LoVo (cell line): Measurements from ENCODE around the gene TSHZ1.

Source experiments
- DNase-seq: peaks from one replicate; pipeline ENCODE4 v3.0.0-alpha.2; 2016; ENCODE audit warnings: low spot score

TSHZ1 gene

DNA sequence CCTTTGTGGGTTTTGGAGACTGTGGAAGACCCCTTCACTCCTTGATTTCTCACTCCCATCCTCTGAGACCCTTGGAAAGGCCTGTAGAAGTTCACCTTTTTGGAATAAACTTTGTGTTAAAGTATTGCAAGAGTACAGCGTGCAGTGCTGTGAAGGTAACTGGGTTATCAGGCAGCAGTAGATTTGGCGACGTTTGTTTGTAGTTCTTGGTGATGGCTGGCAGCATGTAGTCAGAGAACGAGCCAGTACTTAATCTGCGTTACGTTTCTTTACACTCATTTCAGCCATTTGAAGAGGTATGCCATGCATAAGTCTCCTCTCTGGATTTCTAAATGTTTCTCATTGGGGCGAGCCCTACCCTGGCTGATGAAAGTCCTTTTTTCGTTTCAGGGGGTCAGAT, 64.6 kb downstream of the TSHZ1 start:
- no peak for DNase-seq

DNA sequence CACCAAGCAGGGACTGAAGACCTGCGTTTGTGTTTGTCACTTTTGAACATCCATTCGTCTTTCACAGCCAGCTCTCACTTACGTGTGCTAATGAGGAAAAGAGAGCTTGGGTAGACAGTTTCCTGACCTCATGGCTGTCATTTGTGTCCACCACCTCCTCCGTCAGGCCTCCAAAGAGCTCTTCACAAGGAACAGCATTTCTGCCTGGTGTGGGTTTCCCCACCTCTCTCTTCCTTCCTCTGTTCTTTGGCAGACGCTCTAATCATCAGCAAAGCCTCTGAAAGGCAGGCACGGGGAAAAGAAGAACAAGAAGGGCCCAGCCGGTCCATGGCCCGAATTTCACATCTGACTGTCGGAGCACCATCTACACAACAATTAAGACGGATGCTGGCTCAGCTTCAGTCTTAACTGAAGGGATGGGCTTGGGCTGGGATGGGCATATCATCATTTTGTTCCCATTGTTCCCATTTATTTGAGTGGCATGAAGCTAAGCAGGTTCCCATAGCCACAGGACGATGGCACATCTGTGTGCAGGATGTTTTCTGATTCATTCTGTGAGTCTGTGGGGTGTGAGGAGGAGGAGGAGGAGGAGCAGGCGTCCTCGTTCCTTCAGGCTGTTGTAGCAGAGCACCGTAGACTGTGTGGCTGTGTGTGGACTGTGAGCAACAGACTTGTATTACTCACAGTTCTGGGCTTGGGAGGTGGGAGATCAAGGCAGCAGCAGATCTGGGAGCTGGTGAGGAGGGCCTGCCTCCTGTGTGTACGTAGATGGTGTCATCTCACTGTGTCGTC, 66.4 kb downstream of the TSHZ1 start:
- no peak for DNase-seq

DNA sequence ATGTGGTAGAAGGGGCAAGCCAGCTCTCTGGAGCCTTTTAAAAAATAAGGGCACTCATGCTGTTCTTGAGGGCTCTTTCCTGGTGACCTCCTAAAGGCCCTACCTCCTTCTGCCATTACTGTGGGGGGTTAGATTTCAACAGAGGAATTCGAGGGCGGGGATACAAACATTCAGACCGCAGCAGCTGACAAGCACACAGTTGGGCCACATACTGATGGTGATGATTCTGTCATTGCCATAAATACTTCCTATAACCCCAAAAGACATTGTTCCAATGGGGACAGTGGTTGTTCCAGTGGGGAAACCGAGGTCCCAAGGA, 67.0 kb downstream of the TSHZ1 start:
- DNase-seq = no peak

DNA sequence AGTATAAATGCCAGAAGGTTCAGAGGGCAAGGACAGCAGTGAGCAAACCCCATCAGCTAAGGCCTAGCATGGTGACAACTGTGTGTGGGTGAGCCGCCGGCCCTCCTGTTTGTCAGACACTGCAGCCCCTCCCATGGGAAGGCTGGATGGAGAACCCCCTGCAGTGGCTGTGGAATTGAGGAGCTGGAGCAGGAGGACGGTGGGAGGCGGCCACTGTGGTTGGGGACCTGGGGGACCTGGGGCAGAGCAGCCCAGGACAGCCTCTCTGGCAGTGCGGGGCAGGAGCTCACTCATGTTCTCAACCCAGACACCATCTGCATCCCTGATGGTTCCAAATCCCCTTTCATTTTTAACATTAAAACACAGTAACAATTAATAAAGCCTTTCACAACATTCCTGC, 68.8 kb downstream of the TSHZ1 start:
- no peak for DNase-seq

DNA sequence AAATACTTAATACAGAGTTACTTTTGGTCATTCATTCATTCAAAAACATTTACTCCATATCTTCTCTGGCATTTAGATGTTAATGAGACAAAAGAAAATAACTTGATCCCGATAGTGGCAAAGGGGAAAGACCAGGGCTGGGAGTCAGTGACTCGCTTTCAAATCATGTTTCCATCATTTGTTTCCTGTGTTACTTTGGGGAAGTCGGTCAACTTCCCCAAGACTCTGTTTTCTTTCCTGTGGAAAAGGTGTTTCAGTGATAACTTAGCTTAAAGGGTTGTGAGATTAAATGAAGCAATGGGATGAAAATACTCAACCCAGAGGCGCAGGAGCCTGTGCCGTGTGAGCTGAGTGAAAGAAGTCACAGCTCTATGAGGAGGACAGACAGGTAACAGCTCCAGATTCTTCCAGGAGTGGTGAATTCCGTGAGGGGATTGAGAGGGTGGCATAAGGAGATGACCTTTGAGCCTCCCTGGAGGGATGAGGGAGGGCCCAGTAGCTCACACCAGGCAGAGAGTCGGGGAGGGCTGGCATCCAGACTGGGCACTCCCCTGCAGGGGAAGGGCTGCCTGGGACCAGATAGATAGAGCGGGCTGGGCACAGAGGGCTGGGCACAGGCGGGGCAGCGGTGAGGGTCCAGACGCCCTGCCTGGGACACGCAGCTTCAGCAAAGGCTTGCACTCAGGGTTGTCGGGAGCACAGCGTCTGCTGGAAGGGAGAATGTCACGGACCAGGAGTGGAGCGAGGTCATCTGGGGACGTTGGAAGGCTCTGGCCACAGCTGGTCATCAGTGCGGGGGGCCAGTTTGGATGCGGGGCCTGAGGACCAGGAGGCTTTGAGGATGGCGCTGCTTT, 70.1 kb downstream of the TSHZ1 start:
- DNase-seq = peak; percentile 43

DNA sequence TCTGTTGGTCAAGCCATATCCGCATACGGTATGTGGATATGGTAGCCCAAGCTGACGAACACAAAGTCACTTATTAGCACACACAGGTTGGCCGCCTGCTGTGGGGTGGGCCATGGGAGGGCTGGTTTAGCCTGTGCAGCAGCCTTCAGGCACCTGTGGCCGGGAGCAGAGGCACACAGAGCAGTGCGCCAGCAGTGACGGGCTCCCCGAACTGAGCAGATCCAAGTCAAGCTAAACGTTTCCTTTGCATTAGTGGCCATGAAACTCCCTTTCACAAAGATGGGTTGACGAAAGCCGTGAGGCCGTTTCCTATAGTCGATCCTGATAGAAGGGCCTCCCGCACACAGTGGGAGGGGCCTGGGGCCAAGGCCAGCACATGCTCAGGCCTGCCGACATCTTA, 72.1 kb downstream of the TSHZ1 start:
- DNase-seq = no peak

DNA sequence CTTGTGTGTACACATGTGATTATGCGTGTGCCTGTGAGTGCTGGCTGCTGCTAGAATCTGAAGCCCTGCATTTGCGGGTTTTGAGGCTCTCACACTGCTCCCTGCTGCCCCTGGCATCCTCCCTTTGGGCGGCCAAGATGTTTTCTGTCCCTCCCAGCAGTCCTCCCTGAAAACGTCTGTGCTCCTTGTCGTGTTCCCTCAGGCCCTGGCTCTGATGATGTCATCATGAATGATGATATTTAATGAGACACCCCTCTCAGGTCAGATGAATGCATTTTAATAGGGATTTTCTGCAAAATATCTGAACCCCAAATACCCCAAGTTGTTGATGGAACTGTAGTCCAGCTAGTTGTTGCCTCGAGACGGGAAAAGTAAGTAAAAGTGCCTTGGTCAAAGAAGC, 73.1 kb downstream of the TSHZ1 start:
- DNase-seq = no peak

DNA sequence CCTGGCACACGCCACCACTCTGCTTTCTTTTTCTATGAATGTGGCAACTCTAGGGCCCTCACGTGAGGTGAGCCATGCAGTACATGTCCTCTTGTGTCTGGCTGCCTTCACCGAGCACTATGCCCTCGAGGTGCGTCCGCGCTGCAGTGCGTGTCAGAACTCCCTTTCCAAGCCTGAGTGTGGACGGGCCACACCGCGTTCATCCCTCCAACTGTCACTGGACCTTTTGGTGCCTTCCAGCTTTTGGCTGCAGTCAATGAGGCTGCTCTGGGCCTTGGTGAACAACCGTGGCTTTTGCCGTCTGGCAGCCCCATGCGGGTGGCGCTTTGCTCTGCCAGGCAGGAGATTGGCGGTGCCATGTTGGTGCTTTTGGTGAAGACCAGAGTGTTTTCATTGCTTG, 74.0 kb downstream of the TSHZ1 start:
- DNase-seq = no peak

DNA sequence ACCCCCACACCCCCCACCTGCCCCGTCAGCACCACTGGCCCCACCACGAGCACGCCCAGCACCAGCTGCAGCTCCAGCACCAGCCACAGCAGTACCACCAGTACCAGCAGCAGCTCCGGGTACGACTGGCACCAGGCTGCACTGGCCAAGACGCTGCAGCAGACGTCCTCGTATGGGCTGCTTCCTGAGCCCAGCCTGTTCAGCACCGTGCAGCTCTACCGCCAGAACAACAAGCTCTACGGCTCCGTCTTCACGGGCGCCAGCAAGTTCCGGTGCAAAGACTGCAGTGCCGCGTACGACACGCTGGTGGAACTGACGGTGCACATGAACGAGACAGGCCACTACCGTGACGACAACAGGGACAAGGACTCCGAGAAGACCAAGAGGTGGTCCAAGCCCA, 75.3 kb downstream of the TSHZ1 start:
- no peak for DNase-seq

DNA sequence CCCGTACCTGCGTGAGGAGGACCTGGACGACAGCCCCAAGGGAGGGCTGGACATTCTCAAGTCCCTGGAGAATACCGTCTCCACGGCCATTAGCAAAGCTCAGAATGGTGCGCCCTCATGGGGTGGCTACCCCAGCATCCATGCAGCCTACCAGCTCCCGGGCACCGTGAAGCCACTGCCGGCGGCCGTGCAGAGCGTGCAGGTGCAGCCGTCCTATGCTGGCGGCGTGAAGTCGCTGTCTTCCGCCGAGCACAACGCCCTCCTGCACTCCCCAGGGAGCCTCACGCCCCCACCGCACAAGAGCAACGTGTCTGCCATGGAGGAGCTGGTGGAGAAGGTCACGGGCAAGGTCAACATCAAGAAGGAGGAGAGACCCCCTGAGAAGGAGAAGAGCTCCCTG, 76.4 kb downstream of the TSHZ1 start:
- no peak for DNase-seq

DNA sequence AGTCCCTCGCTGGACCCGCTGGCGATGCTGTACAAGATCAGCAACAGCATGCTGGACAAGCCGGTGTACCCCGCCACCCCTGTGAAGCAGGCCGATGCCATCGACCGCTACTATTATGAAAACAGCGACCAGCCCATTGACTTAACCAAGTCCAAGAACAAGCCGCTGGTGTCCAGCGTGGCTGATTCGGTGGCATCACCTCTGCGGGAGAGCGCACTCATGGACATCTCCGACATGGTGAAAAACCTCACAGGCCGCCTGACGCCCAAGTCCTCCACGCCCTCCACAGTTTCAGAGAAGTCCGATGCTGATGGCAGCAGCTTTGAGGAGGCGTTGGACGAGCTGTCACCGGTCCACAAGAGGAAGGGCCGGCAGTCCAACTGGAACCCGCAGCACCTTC, 77.1 kb downstream of the TSHZ1 start:
- no peak for DNase-seq

DNA sequence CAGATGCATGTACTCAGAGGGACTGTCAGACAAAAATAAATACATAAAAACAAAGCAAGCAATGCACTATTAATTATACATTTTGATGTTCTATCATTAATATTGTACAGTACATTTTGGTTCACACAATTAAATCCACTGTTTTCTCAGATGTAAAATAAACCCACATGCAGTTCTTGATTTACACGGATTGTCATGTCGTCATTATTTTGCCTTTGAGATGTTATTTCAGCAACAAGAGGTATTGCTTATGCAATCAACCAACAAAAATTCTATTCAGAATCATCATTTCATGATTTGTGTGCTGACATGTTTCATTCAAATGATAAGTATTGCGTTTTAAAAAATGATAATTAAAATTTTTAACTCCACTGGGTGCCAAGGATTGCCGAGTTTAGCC, 79.2 kb downstream of the TSHZ1 start:
- DNase-seq = no peak

DNA sequence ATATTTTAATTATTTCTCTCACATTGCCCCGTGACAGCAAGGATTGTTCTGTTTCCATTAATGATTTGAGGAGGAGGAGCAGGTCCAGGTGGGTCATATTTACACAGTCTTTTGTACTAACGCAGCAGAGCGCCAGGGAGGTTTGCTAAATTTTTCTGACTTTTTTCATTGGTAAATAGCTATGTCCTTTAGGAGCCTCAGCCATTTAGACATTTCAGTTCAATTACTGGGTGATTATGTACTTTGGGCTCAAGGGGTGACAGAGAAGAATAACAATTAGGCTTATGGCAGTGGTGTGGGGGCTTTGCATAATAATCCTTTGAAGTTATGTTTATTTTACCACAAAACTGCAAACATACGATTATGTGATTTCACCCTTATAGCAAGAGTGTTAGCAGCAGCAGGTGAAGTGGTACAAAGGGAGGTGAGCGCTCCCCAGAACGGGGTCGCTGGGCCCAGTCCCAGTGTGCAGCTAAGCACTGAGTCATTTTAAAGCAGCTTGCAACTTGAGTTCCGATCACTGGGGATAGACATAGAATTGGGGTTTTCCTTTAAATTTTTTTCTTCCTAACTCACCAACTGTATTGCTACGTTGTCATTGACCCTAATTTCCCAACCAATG, 80.3 kb downstream of the TSHZ1 start:
- no peak for DNase-seq

DNA sequence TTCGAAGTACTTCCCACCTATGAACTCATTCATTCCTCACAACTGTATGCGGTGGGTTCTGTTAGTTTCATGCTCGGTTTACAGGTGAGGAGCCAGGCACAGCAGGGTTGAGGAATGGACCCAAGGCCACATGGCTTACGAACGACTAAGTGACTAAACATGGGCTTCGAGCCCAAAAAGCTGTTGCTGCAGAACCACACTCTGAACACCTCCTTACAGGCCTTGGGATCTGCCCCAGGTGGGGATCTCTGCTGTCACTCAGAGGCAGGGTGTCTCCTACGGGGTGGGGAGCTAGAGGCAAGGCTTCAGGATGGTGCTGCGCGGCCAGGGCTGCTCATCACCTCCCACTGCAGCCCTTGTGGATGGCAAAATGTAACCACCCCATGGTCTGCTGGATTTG, 80.9 kb downstream of the TSHZ1 start:
- no peak for DNase-seq

DNA sequence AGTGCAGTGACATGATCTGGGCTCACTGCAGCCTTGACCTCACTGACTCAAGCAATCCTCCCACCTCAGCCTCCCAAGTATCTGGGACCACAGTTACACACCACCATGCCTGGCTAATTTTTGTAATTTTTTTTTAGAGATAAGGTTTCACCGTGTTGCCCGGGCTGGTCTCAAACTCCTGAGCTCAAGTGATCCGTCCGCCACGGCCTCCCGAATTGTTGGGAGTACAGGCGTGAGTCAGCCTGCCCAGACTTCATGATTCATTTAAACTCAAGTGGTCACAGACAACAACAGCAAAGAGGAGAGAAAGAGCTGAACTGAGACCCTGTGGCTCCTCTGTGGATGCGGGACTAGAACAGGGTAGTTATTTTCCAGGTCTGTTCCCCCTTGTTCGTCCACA, 83.0 kb downstream of the TSHZ1 start:
- DNase-seq = no peak

DNA sequence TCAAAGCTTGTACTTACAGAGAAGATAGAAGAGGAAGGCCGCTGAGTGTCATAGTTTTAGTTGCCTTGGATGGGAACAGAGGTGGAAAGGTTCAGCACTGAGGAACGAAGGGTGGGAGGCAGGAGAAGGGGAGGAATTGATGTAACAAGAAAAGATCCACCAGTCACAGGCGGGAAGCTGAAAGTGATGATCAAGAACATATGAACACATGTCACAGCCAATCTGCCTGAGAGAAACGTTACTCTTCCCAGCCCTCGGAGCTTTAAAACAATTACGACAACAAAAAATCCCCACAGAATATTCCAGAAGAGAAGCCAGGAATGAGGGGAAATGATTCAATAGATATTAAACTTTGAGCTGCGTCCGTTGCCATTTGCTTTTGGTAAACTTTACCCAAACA, 87.1 kb downstream of the TSHZ1 start:
- no peak for DNase-seq

DNA sequence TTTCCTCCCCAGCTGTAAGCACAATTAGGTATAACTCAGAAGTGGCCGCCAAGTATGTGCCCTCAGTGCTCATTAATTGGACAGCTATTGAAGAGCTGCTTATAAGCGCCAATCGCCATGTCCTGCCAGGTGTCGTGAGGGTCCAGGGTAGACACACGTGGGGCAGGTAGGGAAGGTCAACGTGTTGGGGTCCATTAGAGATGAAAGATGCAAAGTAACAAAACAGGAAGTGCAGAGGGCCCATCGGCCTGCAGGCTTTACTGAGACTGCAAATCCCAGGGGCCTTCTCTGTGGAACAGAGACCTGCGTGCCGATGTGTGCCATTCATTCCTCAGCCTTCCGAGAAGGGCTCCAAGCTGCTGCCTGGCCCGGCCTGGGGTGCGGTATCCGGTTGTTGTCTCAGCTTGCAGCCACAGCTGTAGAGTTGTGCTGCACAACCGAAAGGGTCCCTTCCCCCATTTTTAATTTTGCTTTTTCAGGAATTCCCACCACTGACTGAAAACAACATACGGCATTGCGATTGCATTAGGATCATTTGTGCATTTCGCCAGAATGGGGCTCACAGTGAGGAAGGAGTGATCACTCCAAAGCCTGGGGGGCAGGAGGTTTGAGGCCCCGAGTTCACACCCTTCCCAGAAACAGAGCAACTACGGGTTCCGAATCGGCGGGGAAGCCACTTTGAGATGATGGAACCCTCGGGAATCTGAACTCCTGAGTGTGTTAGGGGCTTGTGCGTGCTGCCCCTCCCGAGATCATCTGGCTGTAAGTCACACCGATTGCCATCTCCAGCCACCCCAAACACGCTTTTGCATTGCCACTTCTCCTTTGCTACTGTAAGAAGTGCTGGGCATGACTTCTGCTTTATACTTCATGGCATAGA, 94.3 kb downstream of the TSHZ1 start:
- no peak for DNase-seq

DNA sequence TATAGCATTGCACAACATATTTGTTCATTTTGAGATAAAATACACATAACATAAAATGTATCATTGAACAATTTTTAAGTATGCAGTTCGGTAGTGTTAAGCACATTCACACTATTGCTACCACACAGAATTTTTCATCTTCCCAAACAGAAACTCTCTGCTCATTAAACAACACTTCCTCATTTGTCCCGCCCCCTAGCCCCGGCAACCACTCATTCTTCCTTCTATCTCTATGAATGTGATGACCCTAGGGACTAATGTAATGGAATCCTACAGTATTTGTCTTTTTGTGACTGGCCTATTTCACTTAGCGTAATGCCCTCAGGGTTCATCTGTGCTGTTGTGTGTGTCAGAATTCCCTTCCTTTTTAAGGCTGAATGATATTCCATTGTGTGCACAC, 95.4 kb downstream of the TSHZ1 start:
- no peak for DNase-seq

DNA sequence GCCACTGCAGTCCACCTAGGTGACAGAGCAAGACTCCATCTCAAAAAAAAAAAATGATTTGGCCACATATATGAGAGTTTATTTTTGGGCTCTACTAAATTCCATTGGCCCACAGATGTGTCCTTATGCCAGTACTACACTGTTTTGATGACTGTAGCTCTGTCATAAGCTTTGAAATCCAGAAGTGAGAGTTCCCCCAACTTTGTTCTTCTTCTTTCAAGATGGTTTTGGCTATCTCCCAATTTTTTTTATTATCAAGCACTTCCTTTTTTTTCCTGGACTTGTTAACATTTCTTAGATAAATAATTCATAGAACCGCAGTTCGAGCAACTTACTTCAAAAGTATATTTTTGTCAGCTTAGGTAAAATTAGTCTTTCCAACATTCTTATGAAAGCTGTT, 96.9 kb downstream of the TSHZ1 start:
- DNase-seq = no peak

DNA sequence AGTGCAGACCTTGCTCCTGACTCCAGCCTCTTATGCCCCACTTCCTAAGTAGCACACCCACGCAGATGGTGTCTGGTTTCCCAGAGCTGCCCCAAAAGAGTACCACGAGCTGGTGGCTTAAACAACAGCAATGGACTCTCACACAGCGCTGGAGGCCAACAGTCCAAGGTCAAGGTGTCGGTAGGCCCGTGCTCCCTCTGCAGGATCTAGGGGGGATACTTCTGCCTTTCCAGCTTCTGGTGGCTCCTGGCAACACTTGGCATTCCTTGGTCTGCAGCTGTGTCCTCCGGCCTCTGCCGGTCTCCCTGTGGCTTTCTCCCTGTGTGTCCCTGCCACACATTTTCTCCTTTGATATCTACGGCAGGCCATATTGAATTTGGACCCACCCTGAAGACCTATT, 99.0 kb downstream of the TSHZ1 start:
- DNase-seq = no peak

DNA sequence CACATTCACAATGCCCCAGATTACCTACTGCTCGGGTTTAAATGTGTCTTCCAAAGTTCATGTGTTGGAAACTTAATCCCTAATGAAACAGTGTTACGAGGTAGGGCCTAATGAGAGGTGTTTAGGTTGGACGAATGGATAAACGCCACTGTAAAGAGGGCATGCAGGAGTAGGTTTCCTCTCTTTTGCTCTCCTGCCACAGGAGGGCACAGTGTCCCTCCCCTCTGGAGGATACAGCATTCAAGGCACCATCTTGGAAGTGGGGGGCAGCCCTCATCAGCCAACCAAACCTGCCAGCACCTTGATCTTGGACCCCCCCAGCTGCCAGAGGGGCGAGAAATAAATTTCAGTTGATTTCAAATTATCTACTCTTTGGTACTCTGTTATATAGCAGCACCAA, 103.5 kb downstream of the TSHZ1 start:
- no peak for DNase-seq

DNA sequence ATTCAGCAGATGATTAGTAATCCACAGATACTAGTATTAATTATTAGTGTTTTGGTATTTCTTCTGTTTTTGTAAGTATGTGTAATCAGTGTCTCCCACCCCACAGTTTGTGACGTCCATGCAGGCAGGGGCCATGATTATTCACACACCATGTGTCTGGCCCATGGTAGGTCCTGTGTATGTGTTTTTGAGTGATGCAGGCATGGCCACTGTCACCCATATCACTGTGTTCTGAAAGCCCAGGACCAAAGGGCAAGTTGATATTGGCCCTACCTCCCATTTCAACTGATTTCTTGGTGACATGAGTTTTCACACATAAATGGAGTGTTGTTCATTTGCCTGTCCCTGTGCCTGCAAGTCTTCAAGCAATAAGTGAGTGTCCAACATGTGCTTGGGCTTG, 104.0 kb downstream of the TSHZ1 start:
- no peak for DNase-seq
